Activated effector memory CD4-positive, alpha-beta T cell treated with anti-CD3 and anti-CD28 coated beads, Interleukin-2, amount 50 U/mL, for 16 hours (primary cell): Measurements from ENCODE around the gene FKBP7.
"Not testable (repeated sequence)": the region's sequence is repeated elsewhere in the genome, so short reads cannot be mapped to it uniquely, and the experiment has no call there.

Source experiments
- DNase-seq: peaks from one replicate; pipeline ENCODE4 v3.0.0-alpha.2; 2020

Gene FKBP7, protein sequence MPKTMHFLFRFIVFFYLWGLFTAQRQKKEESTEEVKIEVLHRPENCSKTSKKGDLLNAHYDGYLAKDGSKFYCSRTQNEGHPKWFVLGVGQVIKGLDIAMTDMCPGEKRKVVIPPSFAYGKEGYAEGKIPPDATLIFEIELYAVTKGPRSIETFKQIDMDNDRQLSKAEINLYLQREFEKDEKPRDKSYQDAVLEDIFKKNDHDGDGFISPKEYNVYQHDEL

DNA sequence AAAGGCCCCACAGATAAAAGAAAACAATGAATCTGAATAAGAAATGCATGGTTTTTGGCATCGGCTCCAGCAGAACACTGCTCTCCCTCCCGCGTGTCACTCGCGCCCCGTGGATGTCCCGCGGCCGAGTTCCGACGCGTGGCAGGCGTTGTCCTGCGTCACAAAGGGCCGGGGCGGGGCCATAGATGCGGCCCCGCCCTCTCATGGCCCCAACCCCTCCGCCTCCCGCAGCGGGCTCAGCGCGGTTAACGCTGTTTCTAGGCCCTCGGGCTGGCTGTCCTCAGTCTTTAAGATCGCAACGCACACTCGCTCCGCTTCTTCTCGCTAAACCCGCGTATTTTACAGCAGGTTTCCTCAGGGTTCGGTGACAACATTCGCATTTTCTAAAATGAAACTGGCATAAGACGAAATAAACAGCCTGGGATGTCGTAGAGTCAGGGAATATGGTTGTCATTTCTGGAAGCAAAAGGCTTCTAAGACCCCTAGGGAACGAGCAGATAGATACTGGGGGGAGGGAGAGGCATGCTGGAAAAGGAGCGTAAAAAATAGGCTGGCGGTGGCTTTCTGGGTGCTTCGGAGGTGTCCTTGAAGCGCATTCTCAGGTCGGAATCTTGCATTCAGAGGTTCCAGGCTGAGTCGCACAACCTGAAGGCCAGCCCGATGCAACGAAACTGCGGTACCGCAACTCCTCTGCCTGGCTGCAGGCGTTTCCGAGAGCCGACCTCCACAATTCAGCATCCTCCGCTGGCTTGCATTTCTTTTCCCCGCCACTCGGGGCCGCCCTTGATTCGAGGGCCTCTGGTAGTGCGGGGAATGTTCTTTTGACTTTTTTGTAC is at the start of gene FKBP7:
Gene FKBP7, minus strand, starts transcription at position 162 of the 836 bp plus-strand sequence. Its CDS starts 101 bp downstream, at position 61.
- DNase-seq = peak; percentile 94

DNA sequence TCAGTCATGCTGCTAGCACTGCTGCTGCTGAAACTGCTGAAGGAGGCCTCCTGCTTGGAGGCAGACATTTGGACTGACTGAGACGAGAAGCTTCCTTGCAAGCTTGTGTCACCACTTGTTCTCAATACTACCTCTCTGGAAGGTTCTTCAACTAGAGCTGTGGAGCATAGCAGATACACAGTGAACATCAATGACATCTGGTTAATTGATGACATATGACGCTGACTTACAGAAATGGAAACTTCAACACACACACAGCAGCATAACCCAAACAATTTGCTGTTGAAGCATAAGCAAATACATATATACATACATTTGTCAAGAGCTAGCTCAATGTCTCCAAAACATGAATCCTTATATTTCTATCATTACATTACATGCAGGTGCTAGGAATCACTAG is 49.2 kb upstream of the FKBP7 start:
- DNase-seq = no peak

DNA sequence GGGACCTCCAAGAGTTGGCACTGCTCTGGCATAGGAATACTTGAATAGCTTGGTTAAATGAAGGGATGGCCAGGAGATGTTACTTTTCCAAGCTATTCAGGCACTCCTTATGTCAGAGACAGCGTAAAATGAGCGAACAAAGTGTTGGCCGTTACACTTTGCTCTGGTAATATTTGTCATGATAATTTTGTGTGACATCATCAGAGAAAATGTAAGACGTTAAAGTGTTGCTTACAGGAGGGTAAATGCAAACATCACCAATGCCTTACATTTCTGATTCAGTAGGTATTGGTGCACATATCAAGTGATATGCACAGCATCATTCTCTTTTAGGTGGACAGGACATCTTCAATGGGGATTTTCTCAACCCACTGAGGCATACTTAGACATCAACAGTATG is 47.9 kb upstream of the FKBP7 start:
- DNase-seq = no peak

DNA sequence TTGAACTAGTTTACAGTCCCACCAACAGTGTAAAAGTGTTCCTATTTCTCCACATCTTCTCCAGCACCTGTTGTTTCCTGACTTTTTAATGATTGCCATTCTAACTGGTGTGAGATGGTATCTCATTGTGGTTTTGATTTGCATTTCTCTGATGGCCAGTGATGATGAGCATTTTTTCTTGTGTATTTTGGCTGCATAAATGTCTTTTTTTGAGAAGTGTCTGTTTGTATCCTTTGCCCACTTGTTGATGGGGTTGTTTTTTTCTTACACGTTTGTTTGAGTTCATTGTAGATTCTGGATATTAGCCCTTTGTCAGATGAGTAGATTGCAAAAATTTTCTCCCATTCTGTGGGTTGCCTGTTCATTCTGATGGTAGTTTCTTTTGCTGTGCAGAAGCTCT is 47.1 kb upstream of the FKBP7 start:
- not testable (repeated sequence) for DNase-seq

DNA sequence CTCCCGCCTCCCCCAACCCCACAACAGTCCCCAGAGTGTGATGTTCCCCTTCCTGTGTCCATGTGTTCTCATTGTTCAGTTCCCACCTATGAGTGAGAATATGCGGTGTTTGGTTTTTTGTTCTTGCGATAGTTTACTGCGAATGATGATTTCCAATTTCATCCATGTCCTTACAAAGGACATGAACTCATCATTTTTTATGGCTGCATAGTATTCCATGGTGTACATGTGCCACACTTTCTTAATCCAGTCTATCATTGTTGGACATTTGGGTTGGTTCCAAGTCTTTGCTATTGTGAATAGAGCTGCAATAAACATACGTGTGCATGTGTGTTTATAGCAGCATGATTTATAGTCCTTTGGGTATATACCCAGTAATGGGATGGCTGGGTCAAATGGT is 46.6 kb upstream of the FKBP7 start:
- not testable (repeated sequence) for DNase-seq

DNA sequence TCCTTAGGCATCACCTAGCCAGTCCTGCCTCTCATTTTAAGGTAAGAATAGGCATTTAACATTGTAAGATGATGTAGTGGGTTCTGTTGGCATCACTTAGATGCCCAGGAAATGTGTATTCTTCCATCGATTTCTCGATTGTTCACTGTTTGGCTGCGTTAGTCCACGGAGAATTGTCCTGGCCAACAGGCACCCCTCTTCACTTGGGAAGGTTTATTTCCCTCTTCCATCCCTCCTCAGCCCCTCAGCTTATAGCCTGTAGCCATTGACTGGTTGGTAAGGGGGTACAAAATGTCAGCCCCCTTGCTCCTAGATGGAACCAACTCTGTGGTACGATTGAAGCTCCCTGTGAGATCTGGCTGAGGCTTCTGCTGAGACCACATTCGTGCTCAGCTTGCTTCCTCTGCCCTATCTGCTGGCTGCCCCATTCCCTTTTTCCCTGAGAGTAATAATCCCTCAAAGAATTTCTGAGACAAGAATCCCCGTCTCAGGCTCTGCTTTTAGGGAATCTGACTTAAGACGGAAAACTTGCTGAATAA is 45.3 kb upstream of the FKBP7 start:
- DNase-seq = no peak

DNA sequence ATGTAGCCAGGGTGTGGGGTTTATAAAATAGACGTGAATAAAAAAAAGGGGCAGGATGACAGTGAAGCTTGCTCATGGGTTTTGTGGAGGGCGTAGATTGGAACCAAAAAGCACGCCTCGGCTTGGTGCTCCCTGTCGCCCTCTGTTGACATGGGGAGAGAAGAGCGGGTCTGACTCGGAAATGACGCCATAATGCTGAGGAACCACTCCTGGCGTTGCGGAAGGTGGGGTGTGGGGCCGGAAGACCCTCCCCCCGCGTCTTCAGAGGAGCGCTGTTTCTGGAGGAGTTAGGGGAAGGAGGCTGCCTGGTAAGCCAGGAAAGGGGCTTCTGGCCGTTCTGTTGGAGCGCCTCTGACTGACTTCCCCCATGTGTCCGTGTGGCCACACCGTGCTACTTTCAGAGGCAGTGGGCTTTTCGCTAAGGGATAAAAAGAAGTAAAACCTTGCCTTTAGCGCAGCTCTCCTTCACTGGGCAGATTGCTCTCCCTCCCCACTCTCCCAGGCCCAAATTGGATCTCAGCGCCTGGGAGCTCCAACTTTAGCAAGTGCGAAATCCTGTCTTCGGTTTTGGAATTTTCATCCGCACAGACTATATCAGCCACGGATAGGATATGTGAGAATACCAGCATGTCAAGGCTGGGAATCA is 44.7 kb upstream of the FKBP7 start:
- DNase-seq = peak; percentile 91

DNA sequence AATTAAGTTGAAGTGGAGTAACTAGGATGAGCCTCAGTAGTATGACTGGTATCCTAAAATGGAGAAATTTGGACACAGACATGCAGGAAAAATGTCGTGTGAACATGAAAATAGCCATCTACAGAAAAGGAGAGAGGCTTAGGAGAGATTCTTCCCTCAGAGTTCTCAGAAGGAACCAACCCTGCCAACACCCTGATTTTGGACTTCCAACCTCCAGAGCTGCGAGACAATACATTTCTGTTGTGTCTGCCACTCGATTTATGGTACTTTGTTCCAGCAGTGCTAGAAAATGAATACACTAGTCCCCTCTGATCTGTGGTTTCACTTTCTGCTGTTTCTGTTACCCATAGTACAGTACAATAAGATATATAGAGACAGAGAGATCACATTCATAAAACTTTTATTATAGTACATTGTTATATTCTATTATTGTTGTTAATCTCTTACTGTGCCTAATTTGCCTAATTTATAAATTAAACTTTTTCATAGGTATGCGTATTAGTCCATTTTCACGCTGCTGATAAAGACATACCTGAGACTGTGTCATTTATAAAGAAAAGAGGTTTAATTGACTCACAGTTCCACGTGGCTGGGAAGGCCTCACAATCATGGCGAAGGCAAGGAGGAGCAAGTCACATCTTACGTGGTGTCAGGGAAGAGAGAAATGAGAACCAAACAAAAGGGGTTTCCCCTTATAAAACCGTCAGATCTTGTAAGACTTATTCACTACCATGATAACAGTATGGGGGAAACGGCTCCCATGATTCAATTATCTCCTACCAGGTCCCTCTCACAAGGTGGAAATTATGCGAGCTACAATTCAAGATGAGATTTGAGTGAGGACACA is 43.1 kb upstream of the FKBP7 start:
- DNase-seq = no peak

DNA sequence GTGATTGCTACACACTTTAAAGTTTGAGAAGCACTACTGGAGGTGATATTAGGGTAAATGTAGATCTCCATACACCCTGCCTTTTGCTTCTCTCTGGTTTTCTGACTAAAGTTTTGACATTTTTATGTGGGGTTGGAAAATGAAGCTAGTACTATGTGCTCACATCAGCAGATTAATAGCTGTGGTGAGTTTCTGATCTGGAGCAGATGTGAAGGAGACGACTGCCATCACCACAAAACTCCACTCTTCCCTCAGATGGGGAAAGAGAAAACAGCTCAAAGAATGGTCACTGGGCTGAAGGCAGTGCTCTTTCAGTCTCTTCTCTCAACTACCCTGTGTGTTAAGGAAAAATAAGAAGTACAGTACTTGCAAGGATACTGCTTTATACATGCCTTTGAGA is 39.1 kb upstream of the FKBP7 start:
- no peak for DNase-seq

DNA sequence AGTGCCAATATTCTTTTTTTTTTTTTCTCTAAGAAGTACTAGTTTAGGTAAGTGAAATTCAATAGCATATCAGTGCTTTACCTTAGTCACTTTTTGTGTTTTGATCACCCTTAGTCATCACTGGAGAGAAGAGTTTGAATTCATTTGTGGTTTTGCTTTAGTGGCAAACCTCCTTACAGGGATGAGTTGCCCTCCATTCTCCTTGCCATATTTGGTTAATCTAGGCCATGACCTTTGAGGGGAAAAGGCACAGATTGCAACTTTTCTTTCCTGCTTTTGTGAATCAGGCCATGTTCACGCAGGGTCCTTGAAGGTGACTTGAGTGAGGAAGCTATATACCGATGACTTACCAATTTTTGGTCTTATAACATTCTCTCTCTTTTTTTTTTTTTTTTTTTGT is 36.3 kb upstream of the FKBP7 start:
- peak; percentile 65 for DNase-seq

DNA sequence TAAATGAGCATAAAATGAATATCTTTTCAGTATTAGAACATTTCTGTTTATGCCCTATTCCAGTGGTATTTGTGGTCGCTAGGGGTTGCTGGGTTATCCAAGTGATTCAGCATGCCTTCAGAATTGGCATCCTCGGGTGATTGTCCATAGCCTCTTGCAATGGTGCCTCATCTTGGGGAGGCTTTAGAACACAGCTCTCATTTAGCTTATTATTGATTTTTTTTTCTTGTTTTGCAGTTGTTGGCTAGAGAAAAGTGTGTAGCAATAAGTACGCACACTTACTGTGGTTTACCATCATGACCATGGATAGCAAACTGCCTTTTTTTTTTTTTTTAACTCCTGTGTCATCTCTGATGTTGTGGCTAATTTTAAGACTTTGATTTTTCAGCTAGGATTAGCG is 35.5 kb upstream of the FKBP7 start:
- no peak for DNase-seq

DNA sequence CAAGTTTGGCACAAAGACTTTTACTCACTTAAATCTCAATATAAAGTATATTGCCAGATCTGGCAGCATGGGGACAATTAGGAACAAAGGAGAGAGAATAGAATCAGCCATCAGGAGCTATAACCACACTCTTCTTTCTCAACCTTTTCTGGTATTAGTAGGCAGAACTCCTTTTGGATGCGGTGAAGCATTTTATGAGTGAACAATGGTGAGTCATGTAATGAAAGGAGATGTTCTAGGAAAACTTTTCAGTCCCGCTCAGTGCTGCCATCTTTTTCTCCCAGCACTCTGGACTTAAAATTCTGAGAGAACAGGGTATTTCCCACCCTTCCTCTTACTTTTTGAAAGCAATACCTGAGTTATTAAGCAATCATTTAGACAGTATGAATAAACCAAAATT is 34.1 kb upstream of the FKBP7 start:
- no peak for DNase-seq

DNA sequence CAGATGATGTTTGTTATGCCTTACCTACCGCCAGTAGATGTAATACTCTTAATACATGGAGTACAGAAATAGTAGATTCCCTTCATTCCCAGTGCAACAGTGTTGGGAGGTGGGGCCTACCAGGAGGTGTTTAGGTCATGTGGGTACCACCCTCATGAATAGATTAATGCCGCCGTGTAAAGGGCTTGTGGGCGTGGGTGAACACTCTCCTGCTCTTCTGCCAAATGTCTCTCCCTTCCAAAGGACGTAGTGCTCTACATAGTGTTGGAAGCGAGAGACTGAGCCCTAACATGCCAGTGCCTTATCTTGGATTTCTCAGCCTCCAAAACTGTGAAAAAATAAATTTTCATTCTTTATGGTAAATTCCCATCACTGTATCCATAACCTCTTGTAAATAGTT is 32.0 kb upstream of the FKBP7 start:
- no peak for DNase-seq

DNA sequence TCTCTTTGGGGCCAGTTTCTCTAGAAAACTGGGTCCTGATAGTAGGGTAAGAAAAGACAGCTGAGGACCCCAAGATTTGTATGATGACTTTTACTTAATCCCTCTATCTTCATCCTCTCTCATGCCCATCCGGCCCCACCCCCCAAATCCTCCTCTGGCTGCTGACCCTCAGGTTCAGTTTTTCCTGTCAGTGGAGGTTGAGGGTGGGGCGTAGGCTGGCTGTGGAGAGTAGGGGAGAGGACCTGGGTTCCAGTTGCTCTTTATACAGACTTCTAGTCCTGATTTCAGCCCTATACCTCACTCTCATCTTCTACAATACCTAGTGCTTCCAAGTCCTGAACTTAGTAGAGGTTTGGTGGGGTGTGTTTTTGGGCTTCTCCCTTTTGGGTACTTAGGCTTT is 30.2 kb upstream of the FKBP7 start:
- no peak for DNase-seq

DNA sequence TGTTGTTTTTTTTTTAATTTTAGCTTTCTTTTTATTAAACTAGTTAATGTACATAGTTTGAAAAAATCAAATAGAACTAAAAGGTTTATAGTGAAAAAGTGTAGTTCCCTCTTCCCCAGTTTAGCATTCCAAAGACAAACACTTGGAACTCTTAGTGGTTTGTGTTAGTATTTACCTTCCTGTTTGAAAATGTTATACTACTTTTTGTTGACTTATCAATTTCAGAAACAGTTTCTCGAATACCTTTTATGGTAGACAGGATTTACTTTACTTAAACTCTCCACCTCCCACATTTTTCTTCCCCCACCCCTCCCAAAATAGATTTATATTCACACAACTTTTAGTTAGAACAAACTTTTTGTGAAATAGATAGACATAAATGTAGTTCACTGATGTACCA is 28.5 kb upstream of the FKBP7 start:
- DNase-seq = no peak

DNA sequence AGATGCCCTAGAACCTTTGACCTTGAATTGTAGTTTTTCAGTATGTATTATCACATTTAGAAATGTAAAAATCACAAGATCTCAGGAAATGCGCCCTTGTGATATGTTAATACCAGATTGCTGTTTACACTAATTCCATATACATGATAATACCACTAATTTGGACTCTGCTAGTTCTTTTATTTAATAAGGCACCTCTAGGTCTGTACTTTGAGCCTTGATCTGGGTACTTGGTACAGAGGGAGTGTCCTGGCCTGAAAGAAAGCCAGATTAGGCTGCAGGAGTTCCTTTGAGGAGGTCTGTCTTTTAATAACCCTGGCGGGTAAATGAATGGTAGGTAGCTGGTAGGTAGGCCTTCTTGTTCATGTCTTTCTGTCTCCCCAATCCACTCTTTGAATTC is 28.1 kb upstream of the FKBP7 start:
- no peak for DNase-seq

DNA sequence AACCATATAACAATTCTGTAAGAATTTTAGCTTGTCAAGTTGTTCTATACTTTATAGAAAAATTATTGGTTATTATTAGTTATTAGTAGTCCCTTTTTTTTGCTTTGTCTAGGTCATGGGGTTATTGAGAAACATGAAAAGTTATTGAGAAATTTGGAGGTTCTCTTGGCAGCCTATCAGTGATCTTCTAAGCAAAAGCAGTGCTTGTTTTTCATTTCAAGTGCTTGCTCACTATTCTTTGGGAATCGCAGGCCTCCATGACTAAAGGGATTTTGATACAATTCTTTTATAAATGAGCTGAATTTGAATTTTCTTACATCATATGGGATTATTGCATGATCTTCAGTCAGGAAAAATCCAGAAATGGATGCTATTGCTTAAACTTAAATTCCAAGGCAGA is 27.7 kb upstream of the FKBP7 start:
- DNase-seq = no peak

DNA sequence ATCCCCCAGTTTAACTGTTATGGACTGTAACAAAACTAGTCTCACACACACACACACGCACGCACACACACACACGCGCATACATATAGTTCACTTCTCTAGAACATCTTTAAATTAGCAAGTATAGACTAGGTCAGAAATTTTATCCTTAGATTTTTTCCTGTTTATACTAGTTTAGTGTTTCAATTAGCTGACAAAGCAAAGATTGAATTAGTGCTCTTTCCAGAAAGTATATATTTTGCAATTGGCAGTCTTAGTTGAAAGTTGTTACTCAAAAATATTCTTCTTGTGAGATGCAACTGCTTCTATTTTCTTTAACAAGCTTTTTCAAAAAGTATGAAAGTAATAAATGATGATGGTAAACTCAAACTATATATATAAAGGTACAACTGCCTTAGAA is 24.4 kb upstream of the FKBP7 start:
- DNase-seq = no peak

DNA sequence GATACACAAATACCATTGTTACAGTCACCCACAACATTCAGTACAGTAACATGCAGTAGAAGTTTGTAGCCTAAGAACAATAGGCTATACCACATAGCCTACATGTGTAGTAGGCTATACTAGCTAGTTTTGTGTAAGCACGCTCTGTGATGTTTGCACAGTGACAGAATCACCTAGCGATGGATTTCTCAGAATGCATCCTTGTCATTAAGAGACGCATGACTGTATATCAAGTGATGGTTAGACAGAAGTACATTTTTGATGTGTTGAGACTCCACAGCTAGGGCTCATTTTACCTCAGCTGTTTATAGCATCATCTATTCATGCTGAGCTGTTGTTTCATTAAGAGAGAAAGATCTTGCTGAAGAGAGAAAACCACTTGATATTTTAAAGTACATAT is 21.2 kb upstream of the FKBP7 start:
- no peak for DNase-seq

DNA sequence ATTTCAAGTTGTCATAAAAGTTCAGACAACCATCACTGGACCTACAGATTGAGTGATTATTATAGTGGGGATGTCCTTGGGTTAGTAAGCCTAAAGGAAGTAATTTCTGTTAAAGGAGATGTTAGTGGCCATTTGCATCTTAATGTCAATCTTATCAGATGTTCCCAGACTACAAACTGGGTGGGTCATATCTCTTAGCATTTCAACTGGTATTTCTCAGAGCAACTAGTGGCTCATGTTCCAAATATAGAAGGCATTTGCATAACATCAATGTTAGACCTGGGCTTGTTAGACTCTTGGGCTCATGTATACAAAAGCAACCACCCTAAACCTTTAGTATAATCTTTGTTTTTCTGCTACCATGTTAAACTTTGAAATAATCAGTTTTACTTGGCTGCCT is 19.7 kb upstream of the FKBP7 start:
- DNase-seq = no peak

DNA sequence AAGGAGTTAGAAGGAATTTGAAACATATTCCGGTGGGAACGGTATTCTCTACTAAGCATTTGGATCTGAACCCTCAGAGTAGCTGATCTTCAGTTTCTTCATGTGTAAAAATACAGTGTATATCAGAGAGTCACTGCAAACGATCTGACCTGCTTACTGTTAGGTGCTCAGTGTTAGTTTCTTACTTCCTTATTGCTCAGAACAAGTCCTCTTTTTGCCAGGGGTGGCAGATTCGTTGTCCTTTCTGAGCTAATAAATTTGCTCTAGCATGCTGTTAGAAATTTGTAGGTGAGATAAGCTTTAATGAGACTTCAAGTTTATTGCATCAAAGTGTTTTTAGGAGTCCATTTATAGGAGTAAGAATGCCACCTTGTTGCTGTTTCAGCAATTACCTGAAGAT is 17.6 kb upstream of the FKBP7 start:
- DNase-seq = no peak

DNA sequence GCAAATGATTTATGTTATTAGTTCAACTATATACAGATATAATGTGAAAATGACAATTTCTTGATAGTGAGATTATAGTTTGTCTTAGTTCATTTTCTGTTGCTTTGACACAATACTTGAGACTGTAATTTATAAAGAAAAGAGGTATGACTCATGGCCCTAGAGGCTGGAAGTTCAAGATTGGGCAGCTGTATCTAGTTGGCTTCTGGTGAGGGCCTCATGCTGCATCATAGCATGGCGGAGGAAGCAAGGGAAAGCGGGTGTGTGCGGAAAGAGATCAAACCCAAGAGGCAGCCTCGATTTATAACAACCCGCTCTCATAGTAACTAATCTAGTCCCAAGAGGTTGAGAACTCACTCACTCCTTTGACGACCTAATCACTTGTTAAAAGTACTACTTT is 13.2 kb upstream of the FKBP7 start:
- no peak for DNase-seq

DNA sequence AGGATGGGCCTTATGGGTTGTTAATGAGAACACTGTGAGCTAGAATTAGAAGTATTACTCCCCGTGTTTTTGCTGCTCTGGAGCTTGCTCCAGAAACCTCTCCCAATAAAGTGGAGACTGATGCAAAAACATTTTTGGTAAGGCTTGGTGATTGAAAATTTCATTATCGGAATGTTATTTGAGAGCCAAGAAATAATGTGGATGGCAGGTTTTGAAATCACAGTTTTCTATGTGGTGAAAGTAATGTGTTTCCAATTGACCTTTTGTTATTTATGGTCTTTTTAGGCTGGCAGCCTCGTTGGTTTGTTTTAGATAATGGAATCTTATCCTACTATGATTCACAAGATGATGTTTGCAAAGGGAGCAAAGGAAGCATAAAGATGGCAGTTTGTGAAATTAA is 7.0 kb upstream of the FKBP7 start:
- DNase-seq = no peak
